ENCODE data around the gene TMEM53.

Gene TMEM53

DNA sequence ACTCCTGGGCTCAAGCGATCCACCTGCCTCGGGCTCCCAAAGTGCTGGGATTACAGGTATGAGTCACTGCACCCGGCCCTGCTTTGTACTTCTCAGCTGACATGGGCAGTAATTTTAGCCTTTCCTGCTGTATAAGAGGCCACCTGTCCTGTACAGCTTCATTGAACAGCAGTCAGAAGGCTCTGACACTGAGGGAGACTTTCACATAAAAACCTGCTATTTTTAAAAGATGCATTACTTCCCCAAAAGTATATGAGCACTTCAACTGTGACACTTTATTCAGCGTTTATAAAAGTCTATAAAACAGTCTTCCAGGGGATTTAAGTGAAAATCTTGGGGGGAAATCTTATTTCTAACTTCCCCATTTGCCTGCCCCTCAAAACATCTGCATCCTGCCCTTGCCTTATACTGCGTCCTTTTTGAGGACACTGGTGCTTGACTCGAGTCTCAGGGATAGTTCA lies 39.1 kb upstream of the TMEM53 start:
- no peak for TF ChIP-seq CTCF (IDR thresholded peaks at IDR 0.05; ENCODE audit: low read depth, low read length, missing control alignments)
- in situ Hi-C loops (cut with HindIII; ENCODE audit: low pct_ligation_motif_present, low sequenced_read_pairs) = no loop called here

DNA sequence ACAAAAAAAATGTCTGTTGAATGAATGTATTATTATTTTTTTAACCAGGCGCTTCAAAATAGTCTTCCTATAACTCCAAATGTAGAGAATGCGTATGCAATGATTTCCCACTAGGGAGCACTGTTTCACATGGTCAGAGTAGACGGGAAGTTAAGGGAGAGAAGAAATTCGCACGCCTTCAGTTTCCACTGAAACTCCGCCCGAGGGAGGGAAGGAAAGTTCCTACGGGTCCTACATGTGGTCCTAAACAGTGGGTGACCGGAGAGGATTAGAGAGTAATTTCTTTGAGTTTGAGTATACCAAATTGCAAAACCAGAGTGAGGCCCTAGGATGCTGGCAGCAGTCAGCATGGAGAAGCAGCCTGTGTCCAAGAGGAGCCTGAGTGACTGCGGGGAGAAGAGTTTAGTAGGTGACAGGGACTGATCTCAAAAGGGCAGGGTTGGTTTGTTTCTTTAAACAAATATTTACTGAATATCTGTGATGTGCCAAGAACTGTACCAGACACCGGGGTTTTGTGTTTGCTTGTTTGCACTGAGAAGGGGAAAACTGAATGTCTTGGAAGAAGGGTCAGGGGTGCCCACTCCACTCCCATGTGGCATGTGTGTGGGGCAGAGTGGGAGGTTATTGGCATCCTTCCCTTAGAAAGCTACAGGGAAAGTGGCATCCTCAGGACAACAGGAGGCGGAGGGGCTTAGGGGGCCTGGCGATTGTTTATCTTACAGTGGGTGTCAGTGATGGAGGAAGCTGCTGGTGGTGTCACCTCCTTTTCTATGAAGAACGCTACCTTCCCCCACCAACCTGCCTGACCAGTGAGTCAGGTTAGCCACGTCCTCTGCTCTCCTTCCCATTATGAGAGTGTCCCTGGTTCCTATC lies 33.9 kb upstream of the TMEM53 start:
- no peak overlapping the region for H3K27ac ChIP-seq
- in situ Hi-C loops (cut with HindIII; ENCODE audit: low pct_ligation_motif_present, low sequenced_read_pairs) = no loop called here
- no peaks in the 10 kb centered on the region for H3K27me3 ChIP-seq (replicated peaks)
- H3K4me3 ChIP-seq (ENCODE audit: low read depth, low read length) = no peak overlapping the region
- peak; percentile 66 for TF ChIP-seq CTCF (IDR thresholded peaks at IDR 0.05; ENCODE audit: low read depth, low read length, missing control alignments)
- H3K36me3 ChIP-seq (replicated peaks) = no peaks in the 10 kb centered on the region
- DNase-seq = peak; percentile 63

More for the DNA sequence above, 39.1 kb upstream of the TMEM53 start:
- Histone ChIP-seq H3K36me3 (replicated peaks) (no peaks in the 10 kb centered on the region), H3K27ac (no peak overlapping the region), H3K27me3 (replicated peaks) (no peaks in the 10 kb centered on the region), H3K4me3 (ENCODE audit: low read depth, low read length) (no peak overlapping the region)
- no peak for DNase-seq

- TF ChIP-seq CTCF (IDR thresholded peaks at IDR 0.05; ENCODE audit: low read depth, low read length, missing control alignments) = no peak
- no peaks in the 10 kb centered on the region for H3K27me3 ChIP-seq (replicated peaks)
- no peaks in the 10 kb centered on the region for H3K36me3 ChIP-seq (replicated peaks)
- H3K4me3 ChIP-seq (ENCODE audit: low read depth, low read length) = no peak overlapping the region
- DNase-seq = peak; percentile 90
- peak overlapping the region; percentile 74 for H3K27ac ChIP-seq
- in situ Hi-C loops (cut with HindIII; ENCODE audit: low pct_ligation_motif_present, low sequenced_read_pairs) = no loop called here
Observed at GRCh38 chr1:44707112-44707881, 33.0 kb upstream of the TMEM53 start.

DNA sequence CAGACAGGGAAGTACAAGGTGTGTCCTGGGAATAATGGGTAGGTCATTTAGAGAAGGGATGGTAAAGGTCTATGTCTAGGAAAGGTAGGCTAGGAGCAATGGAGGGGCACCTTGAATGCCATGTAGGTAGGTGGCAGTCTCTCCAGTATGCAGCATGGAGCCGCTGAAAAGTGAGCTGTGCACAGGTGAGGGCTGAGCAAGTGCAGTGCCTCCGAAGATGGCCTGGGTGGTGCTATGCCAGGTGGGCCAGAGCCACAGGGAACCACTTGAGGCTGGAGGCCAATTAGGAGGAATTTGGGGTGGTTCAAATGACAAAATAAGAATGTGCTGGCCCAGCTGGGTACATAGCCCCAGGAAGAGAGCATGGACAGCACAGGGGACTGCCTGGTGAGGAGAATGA lies 31.7 kb upstream of the TMEM53 start:
- in situ Hi-C loops (cut with HindIII; ENCODE audit: low pct_ligation_motif_present, low sequenced_read_pairs) = no loop called here
- no peak overlapping the region for H3K4me3 ChIP-seq (ENCODE audit: low read depth, low read length)
- H3K27ac ChIP-seq = no peak overlapping the region
- H3K27me3 ChIP-seq (replicated peaks) = no peaks in the 10 kb centered on the region
- TF ChIP-seq CTCF (IDR thresholded peaks at IDR 0.05; ENCODE audit: low read depth, low read length, missing control alignments) = no peak
- no peaks in the 10 kb centered on the region for H3K36me3 ChIP-seq (replicated peaks)
- DNase-seq = no peak

DNA sequence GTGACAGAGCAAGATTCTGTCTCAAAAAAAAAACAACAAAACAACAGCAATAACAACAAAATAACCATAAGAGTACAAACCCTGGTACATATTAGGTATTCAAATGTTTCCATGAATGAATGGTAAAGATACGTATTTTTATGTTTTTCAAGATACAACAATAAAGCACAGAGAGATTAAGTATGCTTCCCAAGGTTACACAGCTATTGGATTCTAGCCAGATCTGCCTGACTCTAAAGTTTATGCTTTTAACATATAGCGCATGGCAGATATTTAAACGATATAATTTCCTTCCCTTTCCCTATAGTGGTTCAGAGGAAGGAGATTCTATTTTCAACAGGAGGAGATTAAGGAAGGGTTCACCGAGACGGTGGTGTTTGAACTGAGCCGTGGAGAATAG lies 31.2 kb upstream of the TMEM53 start:
- H3K36me3 ChIP-seq (replicated peaks) = no peaks in the 10 kb centered on the region
- in situ Hi-C loops (cut with HindIII; ENCODE audit: low pct_ligation_motif_present, low sequenced_read_pairs) = no loop called here

More for the DNA sequence above, 31.2 kb upstream of the TMEM53 start:
- DNase-seq = no peak
- Histone ChIP-seq H3K27me3 (replicated peaks) (no peaks in the 10 kb centered on the region), H3K27ac (no peak overlapping the region), H3K4me3 (ENCODE audit: low read depth, low read length) (no peak overlapping the region)
- TF ChIP-seq CTCF (IDR thresholded peaks at IDR 0.05; ENCODE audit: low read depth, low read length, missing control alignments) = no peak

Measured in brain microvascular endothelial cell (primary cell).